Gastrocnemius medialis (tissue), 4 donors: ENCODE data around the gene LIPT1.

Experiments
- POLR2A ChIP-seq, 2 donors: fragments of 450-650 bp; IDR thresholded peaks; one replicate each; pipeline ENCODE4 v1.6.1; 2017; ENCODE audit warnings: antibody characterized with exemption in 2 of 2, mild to moderate bottlenecking in 2 of 2, moderate library complexity in 2 of 2
- TF ChIP-seq, protein P1 (sequence below), 5 experiments: fragments of 450-650 bp in 3 of 5; fragments of 200-600 bp in 2 of 5; sonication (generic) in 2 of 5; IDR thresholded peaks in 4 of 5; conservative IDR thresholded peaks in 1 of 5; 1 replicate in 4 of 5; 2 replicates in 1 of 5; pipeline ENCODE4 v1.5.1; 2016 to 2019; ENCODE audit warnings: antibody characterized with exemption in 5 of 5, mild to moderate bottlenecking in 3 of 5, moderate library complexity in 3 of 5

DNA sequence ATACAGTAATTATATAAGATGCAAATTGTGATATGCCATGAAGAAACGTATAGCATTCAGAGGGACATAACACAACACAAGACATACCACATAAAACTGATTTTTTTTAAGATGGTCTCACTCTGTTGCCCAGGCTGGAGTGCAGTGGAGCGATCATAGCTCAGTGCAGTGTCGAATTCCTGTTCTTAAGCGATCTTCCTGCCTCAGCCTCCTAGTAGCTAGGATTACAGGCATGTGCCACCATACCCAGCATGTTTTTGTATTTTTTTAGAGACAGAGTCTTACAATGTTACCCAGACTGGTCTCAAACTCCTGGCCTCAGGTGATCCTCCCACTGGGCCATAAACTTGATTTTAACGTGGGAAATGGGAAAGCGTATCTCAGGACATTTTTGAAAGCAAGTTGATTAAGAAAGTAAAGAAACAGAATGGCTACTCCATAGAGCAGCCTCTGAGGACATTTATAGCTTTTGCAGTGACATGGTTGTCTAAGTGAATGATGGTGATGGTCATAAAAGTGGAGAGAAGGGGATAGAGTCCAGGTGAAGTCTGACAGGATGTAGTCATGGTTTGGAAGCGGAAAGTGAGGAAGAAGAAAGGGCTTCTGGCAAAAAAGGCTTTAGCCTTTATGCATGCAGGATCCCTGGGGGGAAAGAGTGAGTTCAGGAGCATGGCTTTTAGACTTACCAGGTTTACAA lies 2.4 kb upstream of the LIPT1 start:
- TF ChIP-seq, protein P1, sequence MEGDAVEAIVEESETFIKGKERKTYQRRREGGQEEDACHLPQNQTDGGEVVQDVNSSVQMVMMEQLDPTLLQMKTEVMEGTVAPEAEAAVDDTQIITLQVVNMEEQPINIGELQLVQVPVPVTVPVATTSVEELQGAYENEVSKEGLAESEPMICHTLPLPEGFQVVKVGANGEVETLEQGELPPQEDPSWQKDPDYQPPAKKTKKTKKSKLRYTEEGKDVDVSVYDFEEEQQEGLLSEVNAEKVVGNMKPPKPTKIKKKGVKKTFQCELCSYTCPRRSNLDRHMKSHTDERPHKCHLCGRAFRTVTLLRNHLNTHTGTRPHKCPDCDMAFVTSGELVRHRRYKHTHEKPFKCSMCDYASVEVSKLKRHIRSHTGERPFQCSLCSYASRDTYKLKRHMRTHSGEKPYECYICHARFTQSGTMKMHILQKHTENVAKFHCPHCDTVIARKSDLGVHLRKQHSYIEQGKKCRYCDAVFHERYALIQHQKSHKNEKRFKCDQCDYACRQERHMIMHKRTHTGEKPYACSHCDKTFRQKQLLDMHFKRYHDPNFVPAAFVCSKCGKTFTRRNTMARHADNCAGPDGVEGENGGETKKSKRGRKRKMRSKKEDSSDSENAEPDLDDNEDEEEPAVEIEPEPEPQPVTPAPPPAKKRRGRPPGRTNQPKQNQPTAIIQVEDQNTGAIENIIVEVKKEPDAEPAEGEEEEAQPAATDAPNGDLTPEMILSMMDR (IDR thresholded peaks at IDR 0.05 in 4 of 5, conservative IDR thresholded peaks at IDR 0.05 in 1 of 5), result no peak
- no peak for TF ChIP-seq POLR2A (IDR thresholded peaks at IDR 0.05)
